GM12878 (cell line): Measurements from ENCODE around the gene GALNS. TPM values are rescaled to one million over a fixed set of nuclear protein-coding genes. Genes with fewer than 3 reads are reported as not detected.

Experiments used
- ATAC-seq: fragments of 200-7000 bp; cut with Tn5 transposase; 3 replicates; pipeline ENCODE4 v1.9.1; 2020; ENCODE audit warnings: mild to moderate bottlenecking, moderate library complexity
- BruUV-seq: library from RNA; stranded (reverse); fragments of 400-500 nt; replicated peaks from 2 replicates; lab custom pipeline; 2021; lab: Mats Ljungman, UMichigan
- CTCF ChIA-PET: fragments of 300-600 bp; sonication (Branson Sonifier 250); formaldehyde crosslinking; extraction: SDS; loops from one replicate; lab custom pipeline; 2021; ENCODE audit warnings: inconsistent platforms; lab: Yijun Ruan, JAX
- POLR2A ChIA-PET: fragments of 350-600 bp; formaldehyde crosslinking; extraction: SDS; loops from one replicate; lab custom pipeline; 2021; ENCODE audit warnings: inconsistent platforms; lab: Charles Lee
- RAD21 ChIA-PET: fragments of 300-600 bp; sonication (Branson Sonifier 250); formaldehyde crosslinking; loops from one replicate; lab custom pipeline; 2023; ENCODE audit warnings: antibody characterized with exemption; ENCODE audit not compliant: unreplicated experiment; lab: Charles Lee
- SMC1A ChIA-PET: fragments of 300-600 bp; sonication (Branson Sonifier 250); formaldehyde crosslinking; loops from one replicate; lab custom pipeline; 2023; ENCODE audit not compliant: unreplicated experiment, uncharacterized antibody; lab: Charles Lee
- DNase-seq: peaks from one replicate; pipeline ENCODE4 v3.0.0-alpha.2; 2011; ENCODE audit warnings: low read depth, low spot score
- FAIRE-seq: peaks from 3 replicates; lab custom pipeline; 2011; peaks lifted over from hg19 to GRCh38; lab: Jason Lieb, UNC
- H2AFZ ChIP-seq: 2 replicates; pipeline ENCODE4 v1.6.0; 2011; ENCODE audit warnings: low read depth, low read length, control low read depth; ENCODE audit not compliant: control insufficient read depth
- H3K27ac ChIP-seq: 2 replicates; pipeline ENCODE4 v1.5.1; 2011; ENCODE audit warnings: control low read depth; ENCODE audit not compliant: control insufficient read depth, insufficient read depth
- H3K27me3 ChIP-seq, 2 experiments: replicated peaks in 1 of 2; 2 replicates each; pipeline versions ENCODE4 v1.6.0 to v1.6.1; 2011; ENCODE audit warnings: low read length in 1 of 2; ENCODE audit not compliant: control insufficient read depth in 2 of 2, insufficient read depth in 2 of 2
- H3K36me3 ChIP-seq, 2 experiments: 2 replicates each; pipeline ENCODE4 v1.5.1; 2011; ENCODE audit warnings: low read length in 1 of 2; ENCODE audit not compliant: control insufficient read depth in 2 of 2, insufficient read depth in 2 of 2
- H3K4me1 ChIP-seq: 2 replicates; pipeline ENCODE4 v1.6.1; 2011; ENCODE audit warnings: mild to moderate bottlenecking, low read length, moderate library complexity, mixed read lengths; ENCODE audit not compliant: control insufficient read depth, insufficient read depth
- H3K4me2 ChIP-seq: 2 replicates; pipeline ENCODE4 v1.6.0; 2011; ENCODE audit warnings: control low read depth; ENCODE audit not compliant: control insufficient read depth, insufficient read depth
- H3K4me3 ChIP-seq: fragments of 200-600 bp; sonication (generic); 2 replicates; pipeline ENCODE4 v1.5.1; 2016
- H3K79me2 ChIP-seq: 2 replicates; pipeline ENCODE4 v1.6.0; 2011; ENCODE audit warnings: low read length; ENCODE audit not compliant: control insufficient read depth, insufficient read depth
- H3K9ac ChIP-seq: 2 replicates; pipeline ENCODE4 v1.8.0; 2011; ENCODE audit warnings: low read length, control low read depth, mixed read lengths; ENCODE audit not compliant: control insufficient read depth, insufficient read depth
- H3K9me3 ChIP-seq: replicated peaks from 3 replicates; pipeline ENCODE4 v1.5.1; 2011; ENCODE audit warnings: mild to moderate bottlenecking, low read length; ENCODE audit not compliant: control insufficient read depth, insufficient read depth
- H4K20me1 ChIP-seq: 2 replicates; pipeline ENCODE4 v1.6.0; 2011; ENCODE audit not compliant: control insufficient read depth, insufficient read depth
- BCL11A ChIP-seq: IDR thresholded peaks from 2 replicates; pipeline ENCODE4 v1.6.1; 2011; ENCODE audit warnings: low read depth, low read length
- BCL3 ChIP-seq: IDR thresholded peaks from 2 replicates; pipeline ENCODE4 v1.6.1; 2011; ENCODE audit warnings: borderline replicate concordance, low read depth, mild to moderate bottlenecking, moderate library complexity, low read length; ENCODE audit not compliant: insufficient read depth, poor library complexity, severe bottlenecking
- BHLHE40 ChIP-seq, 2 experiments: fragments of 450-650 bp in 1 of 2; IDR thresholded peaks; 2 replicates each; pipeline ENCODE4 v1.6.1; 2011 to 2017; ENCODE audit warnings: low read depth in 2 of 2, borderline replicate concordance in 1 of 2, improper control_type of control experiment in 1 of 2, low read length in 1 of 2, mild to moderate bottlenecking in 1 of 2
- CHD4 ChIP-seq: fragments of 200-600 bp; sonication (generic); IDR thresholded peaks from 2 replicates; pipeline ENCODE4 v1.6.1; 2016; ENCODE audit warnings: mild to moderate bottlenecking
- FOXK2 ChIP-seq: fragments of 450-650 bp; IDR thresholded peaks from 2 replicates; pipeline ENCODE4 v1.6.1; 2017; ENCODE audit warnings: mild to moderate bottlenecking, moderate library complexity
- MLLT1 ChIP-seq: fragments of 450-650 bp; IDR thresholded peaks from 2 replicates; pipeline ENCODE4 v1.6.1; 2016; ENCODE audit warnings: mild to moderate bottlenecking
- RAD51 ChIP-seq: fragments of 450-650 bp; IDR thresholded peaks from 2 replicates; pipeline ENCODE4 v1.6.1; 2016; ENCODE audit warnings: moderate library complexity, mild to moderate bottlenecking, inconsistent platforms
- RFX5 ChIP-seq: IDR thresholded peaks from 2 replicates; pipeline ENCODE4 v1.6.1; 2011; ENCODE audit warnings: low read depth, low read length, improper control_type of control experiment
- SMARCA5 ChIP-seq: fragments of 450-650 bp; IDR thresholded peaks from 2 replicates; pipeline ENCODE4 v1.6.1; 2017; ENCODE audit warnings: mild to moderate bottlenecking
- SP1 ChIP-seq: IDR thresholded peaks from one replicate; pipeline ENCODE4 v1.6.1; 2011; ENCODE audit warnings: low read depth, low read length
- SPI1 ChIP-seq: IDR thresholded peaks from 2 replicates; pipeline ENCODE4 v1.6.1; 2011; ENCODE audit warnings: low read depth, mild to moderate bottlenecking, low read length, moderate library complexity, borderline replicate concordance; ENCODE audit not compliant: insufficient read depth
- TARDBP ChIP-seq: IDR thresholded peaks from 2 replicates; pipeline ENCODE4 v1.6.1; 2016; ENCODE audit warnings: borderline replicate concordance
- TCF3 ChIP-seq: IDR thresholded peaks from 2 replicates; pipeline ENCODE4 v1.6.1; 2012; ENCODE audit warnings: low read depth, mild to moderate bottlenecking, low read length, borderline replicate concordance; ENCODE audit not compliant: insufficient read depth
- ZNF24 ChIP-seq: fragments of 450-650 bp; IDR thresholded peaks from 2 replicates; pipeline ENCODE4 v1.6.1; 2017; ENCODE audit warnings: antibody characterized with exemption, mild to moderate bottlenecking
- ZNF622 ChIP-seq: fragments of 450-650 bp; IDR thresholded peaks from 2 replicates; pipeline ENCODE4 v1.6.1; 2017; ENCODE audit warnings: mild to moderate bottlenecking, inconsistent platforms
- WGBS: methylation state at CpG from one replicate; pipeline ENCODE4 v1.1.6; 2016; ENCODE audit warnings: low lambda C conversion rate; ENCODE audit not compliant: insufficient replicate concordance, insufficient coverage; ENCODE audit errors: missing lambda C conversion rate; 5-methylcytosine and 5-hydroxymethylcytosine counted together
- in situ Hi-C: fragments of 300-500 bp; cut with MboI; formaldehyde crosslinking; loops from 9 replicates; pipeline ENCODE4 v1.14.3; 2018; ENCODE audit warnings: mixed read lengths
- intact Hi-C: fragments of 100-400 bp; cut with micrococcal nuclease; formaldehyde crosslinking; loops from one replicate; pipeline ENCODE4 v1.14.2; 2022; ENCODE audit not compliant: unreplicated experiment
- polyA plus RNA-seq, 11 experiments: library from polyadenylated mRNA; depleted of rRNA in 4 of 11; unstranded in 6 of 11; stranded (reverse) in 5 of 11; fragments of >200 nt; fragmentation: Nextera tagmentation in 4 of 11; fragmentation: Illumina TruSeq in 1 of 11; extraction: Ambion mirVana in 4 of 11; extraction: Trizol in 1 of 11; gene quantifications; 1 replicate in 1 of 11; 2 replicates in 10 of 11; pipeline versions ENCODE4 v1.2.1 to v1.2.3, GENCODE V29; 2011 to 2016; ENCODE audit warnings: inconsistent platforms in 2 of 11, missing spikeins in 2 of 11, low read depth in 1 of 11
- total RNA-seq, 4 experiments: library from RNA; depleted of rRNA in 3 of 4; stranded (reverse); fragments of >200 nt in 3 of 4; fragmentation: Illumina TruSeq in 1 of 4; extraction: Trizol in 1 of 4; gene quantifications; 2 replicates each; pipeline versions ENCODE4 v1.2.1 to v1.2.3, GENCODE V29; 2013 to 2021
- TF ChIP-seq, protein P1 (sequence below): IDR thresholded peaks from 2 replicates; pipeline ENCODE4 v1.6.1; 2011; ENCODE audit warnings: low read depth, low read length, improper control_type of control experiment, borderline replicate concordance
- TF ChIP-seq, protein P2 (sequence below): IDR thresholded peaks from 2 replicates; pipeline ENCODE4 v1.6.1; 2012; ENCODE audit warnings: low read length, inconsistent platforms
- TF ChIP-seq, protein P3 (sequence below): fragments of 450-650 bp; IDR thresholded peaks from 2 replicates; pipeline ENCODE4 v1.6.1; 2014; ENCODE audit warnings: mild to moderate bottlenecking

GALNS gene
- total and polyA plus RNA-seq, 10 of the 15 experiments (the other 5 are each of a cell fraction or from before 2014, with no cell fraction given), result 0.37 to 12.4 (median 5.3) TPM

DNA sequence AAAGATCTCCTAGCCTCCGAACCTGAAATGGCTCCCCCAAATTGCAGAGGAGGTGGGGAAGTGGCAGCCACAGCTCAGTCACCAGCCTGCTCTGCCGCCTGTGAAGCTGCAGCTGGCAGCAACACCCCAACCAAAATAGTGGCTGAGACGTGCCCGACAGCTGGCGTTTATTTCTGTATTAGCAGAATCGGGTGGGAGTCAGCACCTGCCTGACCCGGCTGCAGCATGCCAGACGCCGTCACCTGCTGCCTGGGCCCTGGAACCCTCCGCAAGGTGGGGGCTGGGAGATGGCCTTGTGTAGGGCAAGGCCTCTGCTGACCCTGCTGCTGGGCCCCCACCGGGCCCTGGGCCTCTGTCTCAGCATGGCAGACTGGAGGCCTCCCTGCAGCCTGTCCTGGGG lies 27.2 kb upstream of the GALNS start:
- Histone ChIP-seq H3K9ac (no peak overlapping the region), H3K27me3 (no peaks in the 10 kb centered on the region), H3K36me3 (peaks cover 2 to 4% of the 10 kb centered on the region in 2 experiments; a peak in 3 of 4 replicates), H3K27ac (no peak overlapping the region), H4K20me1 (no peaks in the 10 kb centered on the region), H3K9me3 (no peaks in the 10 kb centered on the region), H3K79me2 (no peaks in the 10 kb centered on the region), H3K4me1 (no peaks in the 10 kb centered on the region), H2AFZ (no peak overlapping the region), H3K4me2 (no peak overlapping the region), H3K4me3 (no peak overlapping the region)
- no TSS peak for BruUV-seq
- no peak for DNase-seq
- ATAC-seq, result no peak
- ChIA-PET SMC1A (no interaction called here), RAD21 (no interaction called here), CTCF (no interaction called here), POLR2A (no interaction called here)
- in situ Hi-C loops, result no loop called here
- whole genome bisulfite sequencing, result 95% methylated on average over 11 of the region's 11 CpGs
- FAIRE-seq, result no peak
- intact Hi-C loops, result no loop called here
- TF ChIP-seq RAD51 (no peak), BCL11A (no peak), RFX5 (no peak), TCF3 (no peak), CHD4 (no peak), SMARCA5 (no peak), TARDBP (no peak), MLLT1 (no peak), ZNF24 (no peak), FOXK2 (no peak), SPI1 (no peak), ZNF622 (no peak), BCL3 (no peak), SP1 (no peak), BHLHE40 (IDR thresholded peaks at IDR 0.05; ENCODE audit: borderline replicate concordance in 1 of 2, low read depth in 2 of 2, low read length in 1 of 2) (no peak)
- TF ChIP-seq, protein P1, sequence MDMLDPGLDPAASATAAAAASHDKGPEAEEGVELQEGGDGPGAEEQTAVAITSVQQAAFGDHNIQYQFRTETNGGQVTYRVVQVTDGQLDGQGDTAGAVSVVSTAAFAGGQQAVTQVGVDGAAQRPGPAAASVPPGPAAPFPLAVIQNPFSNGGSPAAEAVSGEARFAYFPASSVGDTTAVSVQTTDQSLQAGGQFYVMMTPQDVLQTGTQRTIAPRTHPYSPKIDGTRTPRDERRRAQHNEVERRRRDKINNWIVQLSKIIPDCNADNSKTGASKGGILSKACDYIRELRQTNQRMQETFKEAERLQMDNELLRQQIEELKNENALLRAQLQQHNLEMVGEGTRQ, result no peak
- TF ChIP-seq, protein P2, sequence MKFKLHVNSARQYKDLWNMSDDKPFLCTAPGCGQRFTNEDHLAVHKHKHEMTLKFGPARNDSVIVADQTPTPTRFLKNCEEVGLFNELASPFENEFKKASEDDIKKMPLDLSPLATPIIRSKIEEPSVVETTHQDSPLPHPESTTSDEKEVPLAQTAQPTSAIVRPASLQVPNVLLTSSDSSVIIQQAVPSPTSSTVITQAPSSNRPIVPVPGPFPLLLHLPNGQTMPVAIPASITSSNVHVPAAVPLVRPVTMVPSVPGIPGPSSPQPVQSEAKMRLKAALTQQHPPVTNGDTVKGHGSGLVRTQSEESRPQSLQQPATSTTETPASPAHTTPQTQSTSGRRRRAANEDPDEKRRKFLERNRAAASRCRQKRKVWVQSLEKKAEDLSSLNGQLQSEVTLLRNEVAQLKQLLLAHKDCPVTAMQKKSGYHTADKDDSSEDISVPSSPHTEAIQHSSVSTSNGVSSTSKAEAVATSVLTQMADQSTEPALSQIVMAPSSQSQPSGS, result no peak
- TF ChIP-seq, protein P3, sequence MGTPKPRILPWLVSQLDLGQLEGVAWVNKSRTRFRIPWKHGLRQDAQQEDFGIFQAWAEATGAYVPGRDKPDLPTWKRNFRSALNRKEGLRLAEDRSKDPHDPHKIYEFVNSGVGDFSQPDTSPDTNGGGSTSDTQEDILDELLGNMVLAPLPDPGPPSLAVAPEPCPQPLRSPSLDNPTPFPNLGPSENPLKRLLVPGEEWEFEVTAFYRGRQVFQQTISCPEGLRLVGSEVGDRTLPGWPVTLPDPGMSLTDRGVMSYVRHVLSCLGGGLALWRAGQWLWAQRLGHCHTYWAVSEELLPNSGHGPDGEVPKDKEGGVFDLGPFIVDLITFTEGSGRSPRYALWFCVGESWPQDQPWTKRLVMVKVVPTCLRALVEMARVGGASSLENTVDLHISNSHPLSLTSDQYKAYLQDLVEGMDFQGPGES, result no peak
